ENCODE data around the gene RAD23A. TPM values are rescaled to one million over a fixed set of nuclear protein-coding genes. Genes with fewer than 3 reads are reported as not detected.

Gene RAD23A
- total and polyA plus RNA-seq, 2 experiments from 2014 or later = 107 to 177 TPM

- Histone ChIP-seq H3K79me2 (ENCODE audit: insufficient read depth) (peaks cover 41% of the 10 kb centered on the region), H3K9me3 (ENCODE audit: low read depth) (no peaks in the 10 kb centered on the region), H2AFZ (no peak overlapping the region), H3K4me2 (ENCODE audit: unreplicated experiment) (no peak overlapping the region), H3K9me2 (ENCODE audit: insufficient read depth) (no peaks in the 10 kb centered on the region), H3K4me1 (ENCODE audit: insufficient read depth) (peaks cover 6% of the 10 kb centered on the region; the same call in 1 of the 2 replicates), H3K36me3 (ENCODE audit: low read depth) (peaks cover 20% of the 10 kb centered on the region), H3K27ac (no peak overlapping the region), H4K20me1 (ENCODE audit: insufficient read depth) (no peaks in the 10 kb centered on the region; the same call in 1 of the 2 replicates), H3K9ac (no peak overlapping the region), H3K4me3 (no peak overlapping the region), H3K27me3 (replicated peaks; ENCODE audit: insufficient read depth) (no peaks in the 10 kb centered on the region), H3F3A (ENCODE audit: insufficient read depth) (no peaks in the 10 kb centered on the region; the same call in 1 of the 2 replicates)
- no peak for DNase-seq
- in situ Hi-C loops (cut with MboI) = no loop called here
- WGBS, 2 experiments (ENCODE audit: low coverage in 1 of 2, low lambda C conversion rate in 2 of 2, missing lambda C conversion rate in 2 of 2) = 89 to 91% methylated on average over 17 to 19 of the region's 19 CpGs
- TF ChIP-seq EZH2phosphoT487 (IDR thresholded peaks at IDR 0.05; ENCODE audit: insufficient read depth, low read depth) = no peak
- TF ChIP-seq EZH2 (IDR thresholded peaks at IDR 0.05; ENCODE audit: insufficient read depth, poor library complexity, severe bottlenecking) = no peak
These were observed 15.5 kb upstream of the RAD23A start for GRCh38 chr19:12930002-12930645.

GRCh38 chr19:12932392-12933286 is 13.0 kb upstream of the RAD23A start:
- no peak for DNase-seq
- WGBS, 2 experiments (ENCODE audit: low coverage in 1 of 2, low lambda C conversion rate in 2 of 2, missing lambda C conversion rate in 2 of 2) = 33 to 35% methylated on average over 16 of the region's 16 CpGs
- peak overlapping the region; percentile 97 for H3K4me2 ChIP-seq (ENCODE audit: unreplicated experiment)
- no peaks in the 10 kb centered on the region for H3K9me3 ChIP-seq (ENCODE audit: low read depth)
- peak overlapping the region; percentile 90 for H3K9ac ChIP-seq
- H3K4me3 ChIP-seq = peak overlapping the region; percentile 81
- H2AFZ ChIP-seq = peak overlapping the region; percentile 99
- peak overlapping the region; percentile 64 for H3K27ac ChIP-seq
- H3K27me3 ChIP-seq (replicated peaks; ENCODE audit: insufficient read depth) = no peaks in the 10 kb centered on the region
- no peaks in the 10 kb centered on the region for H3K9me2 ChIP-seq (ENCODE audit: insufficient read depth)
- in situ Hi-C loops (cut with MboI) = no loop called here
- no peaks in the 10 kb centered on the region; the same call in 1 of the 2 replicates for H4K20me1 ChIP-seq (ENCODE audit: insufficient read depth)
- H3K4me1 ChIP-seq (ENCODE audit: insufficient read depth) = peaks cover 6% of the 10 kb centered on the region; the same call in 1 of the 2 replicates
- H3F3A ChIP-seq (ENCODE audit: insufficient read depth) = no peaks in the 10 kb centered on the region
- no peak for TF ChIP-seq EZH2phosphoT487 (IDR thresholded peaks at IDR 0.05; ENCODE audit: insufficient read depth, low read depth)
- no peak for TF ChIP-seq EZH2 (IDR thresholded peaks at IDR 0.05; ENCODE audit: insufficient read depth, poor library complexity, severe bottlenecking)
- H3K36me3 ChIP-seq (ENCODE audit: low read depth) = no peaks in the 10 kb centered on the region; the same call in 1 of the 2 replicates
- H3K79me2 ChIP-seq (ENCODE audit: insufficient read depth) = peaks cover 41% of the 10 kb centered on the region

DNA sequence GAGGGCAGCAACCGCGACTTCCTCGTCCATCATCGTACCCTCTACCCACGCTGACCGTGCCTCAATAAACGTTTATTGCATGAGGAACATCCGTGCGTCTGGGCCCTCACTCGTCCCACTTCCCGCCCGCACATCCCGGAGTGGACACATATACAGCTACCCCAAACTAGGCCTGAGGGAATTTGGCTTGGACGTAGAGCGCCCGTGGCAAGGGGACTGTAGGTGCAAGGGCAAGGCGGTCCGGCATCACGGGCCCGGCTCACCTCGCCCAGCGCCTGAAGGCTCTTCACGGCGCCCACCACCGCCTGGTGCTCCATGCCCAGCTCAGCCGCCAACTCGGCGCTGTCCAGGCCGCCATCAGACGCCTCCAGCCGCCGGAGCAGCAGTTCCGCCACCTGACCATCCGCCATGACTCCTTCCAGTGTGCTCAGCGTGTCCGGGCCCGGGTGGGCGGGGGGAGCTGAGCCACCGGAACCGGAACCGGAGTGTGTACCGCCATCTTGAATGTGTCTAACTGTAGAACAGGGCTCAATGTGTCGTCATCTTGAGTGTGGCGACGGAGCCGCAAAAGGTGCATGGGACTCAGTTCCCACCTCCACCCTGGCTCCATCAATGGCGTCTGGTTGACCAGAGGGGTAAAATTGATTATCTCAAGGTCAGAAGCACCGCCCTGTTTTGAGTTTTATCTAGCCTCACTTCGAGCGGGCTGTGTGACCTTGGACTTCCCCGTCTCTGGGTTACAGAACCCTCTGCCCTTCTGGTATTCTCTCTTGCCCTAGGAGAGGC is 12.2 kb upstream of the RAD23A start, which contains the start of gene FARSA:
FARSA (minus strand) TSS at position 425 of the 786 bp plus-strand sequence; CDS start at position 410, 15 bp downstream.
- TF ChIP-seq EZH2phosphoT487 (IDR thresholded peaks at IDR 0.05; ENCODE audit: insufficient read depth, low read depth) (no peak), EZH2 (IDR thresholded peaks at IDR 0.05; ENCODE audit: insufficient read depth, poor library complexity, severe bottlenecking) (no peak)
- Histone ChIP-seq H3K4me2 (ENCODE audit: unreplicated experiment) (peak within 1 kb of the TSS; percentile 97), H3K4me1 (ENCODE audit: insufficient read depth) (peaks cover 6% of the 10 kb centered on the region; the same call in 1 of the 2 replicates), H4K20me1 (ENCODE audit: insufficient read depth) (no peaks in the 10 kb centered on the region; the same call in 1 of the 2 replicates), H2AFZ (peak within 1 kb of the TSS; percentile 99), H3K27ac (peak within 1 kb of the TSS; percentile 64), H3K9me2 (ENCODE audit: insufficient read depth) (no peaks in the 10 kb centered on the region), H3K27me3 (replicated peaks; ENCODE audit: insufficient read depth) (no peaks in the 10 kb centered on the region), H3K36me3 (ENCODE audit: low read depth) (no peaks in the 10 kb centered on the region; the same call in 1 of the 2 replicates), H3K9me3 (ENCODE audit: low read depth) (no peaks in the 10 kb centered on the region), H3K4me3 (peak within 1 kb of the TSS; percentile 81), H3F3A (ENCODE audit: insufficient read depth) (no peaks in the 10 kb centered on the region), H3K79me2 (ENCODE audit: insufficient read depth) (peaks cover 41% of the 10 kb centered on the region), H3K9ac (peak within 1 kb of the TSS; percentile 90)
- in situ Hi-C loops (cut with MboI) = no loop called here
- peak; percentile 97 for DNase-seq
- WGBS, 2 experiments (ENCODE audit: low coverage in 1 of 2, low lambda C conversion rate in 2 of 2, missing lambda C conversion rate in 2 of 2) = 7% methylated on average over 47 to 51 of the region's 51 CpGs

All from GM23248 (cell line).